Mammary epithelial cell (primary cell): Measurements from ENCODE around the gene CAB39L.

Source experiments
- EZH2 ChIP-seq: IDR thresholded peaks from 2 replicates; pipeline ENCODE4 v1.6.1; 2012; ENCODE audit warnings: low read length, inconsistent platforms, borderline replicate concordance
- TF ChIP-seq, protein P1 (sequence below), 2 donors: IDR thresholded peaks in 1 of 2; conservative IDR thresholded peaks in 1 of 2; 2 replicates each; pipeline ENCODE4 v1.5.1; 2011 to 2012; ENCODE audit warnings: inconsistent platforms in 2 of 2, low read length in 2 of 2, mild to moderate bottlenecking in 2 of 2, control low read depth in 1 of 2, low read depth in 1 of 2; ENCODE audit not compliant: insufficient read depth in 1 of 2; ENCODE audit errors: extremely low read depth in 1 of 2

DNA sequence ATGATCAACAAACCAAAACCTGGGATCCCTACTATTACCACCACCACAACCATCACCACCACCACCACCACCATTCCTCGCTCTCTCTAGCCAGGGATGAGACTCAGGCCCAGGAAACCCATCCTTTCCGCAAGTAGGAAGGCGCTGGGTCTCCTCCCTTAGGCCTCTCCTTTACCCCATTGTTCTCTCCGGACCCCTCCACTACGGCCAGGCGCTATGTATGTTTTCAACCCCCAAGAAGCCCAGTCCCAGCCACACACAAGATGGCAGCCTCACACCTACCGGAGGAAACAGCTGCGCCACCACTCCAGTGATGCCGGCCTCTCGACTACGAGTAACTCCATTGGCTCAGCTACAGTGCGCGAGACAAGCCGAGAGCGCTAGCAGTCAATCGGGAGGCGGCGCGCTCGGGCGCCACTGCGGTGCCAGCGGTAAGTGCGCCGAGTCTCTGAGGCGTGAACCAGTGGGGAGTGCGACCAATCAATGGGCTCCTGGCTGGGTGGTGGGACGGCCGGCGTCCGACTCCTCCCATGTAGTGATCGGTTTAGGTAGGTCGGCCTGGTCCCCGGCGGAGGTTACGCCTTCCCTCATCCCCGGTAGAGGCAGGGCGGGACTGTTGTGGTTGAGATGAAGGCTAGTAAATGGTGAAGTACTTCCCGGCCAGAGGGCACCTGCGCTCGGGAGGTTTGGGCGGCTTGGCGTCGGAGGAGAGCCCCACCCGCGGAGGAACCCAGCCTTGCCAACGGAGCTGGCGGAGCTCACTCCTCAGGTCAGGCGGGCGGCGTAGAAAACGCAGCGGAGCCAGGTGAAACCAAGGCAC is at the start of gene CAB39L, which contains the start of gene SETDB2:
- TF ChIP-seq, protein P1, sequence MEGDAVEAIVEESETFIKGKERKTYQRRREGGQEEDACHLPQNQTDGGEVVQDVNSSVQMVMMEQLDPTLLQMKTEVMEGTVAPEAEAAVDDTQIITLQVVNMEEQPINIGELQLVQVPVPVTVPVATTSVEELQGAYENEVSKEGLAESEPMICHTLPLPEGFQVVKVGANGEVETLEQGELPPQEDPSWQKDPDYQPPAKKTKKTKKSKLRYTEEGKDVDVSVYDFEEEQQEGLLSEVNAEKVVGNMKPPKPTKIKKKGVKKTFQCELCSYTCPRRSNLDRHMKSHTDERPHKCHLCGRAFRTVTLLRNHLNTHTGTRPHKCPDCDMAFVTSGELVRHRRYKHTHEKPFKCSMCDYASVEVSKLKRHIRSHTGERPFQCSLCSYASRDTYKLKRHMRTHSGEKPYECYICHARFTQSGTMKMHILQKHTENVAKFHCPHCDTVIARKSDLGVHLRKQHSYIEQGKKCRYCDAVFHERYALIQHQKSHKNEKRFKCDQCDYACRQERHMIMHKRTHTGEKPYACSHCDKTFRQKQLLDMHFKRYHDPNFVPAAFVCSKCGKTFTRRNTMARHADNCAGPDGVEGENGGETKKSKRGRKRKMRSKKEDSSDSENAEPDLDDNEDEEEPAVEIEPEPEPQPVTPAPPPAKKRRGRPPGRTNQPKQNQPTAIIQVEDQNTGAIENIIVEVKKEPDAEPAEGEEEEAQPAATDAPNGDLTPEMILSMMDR (conservative IDR thresholded peaks at IDR 0.05 in 1 of 2, IDR thresholded peaks at IDR 0.05 in 1 of 2; ENCODE audit: extremely low read depth in 1 of 2, insufficient read depth in 1 of 2, low read depth in 1 of 2, low read length in 2 of 2): peak; percentile 22 to 55
- no peak for TF ChIP-seq EZH2
